Activated naive CD4-positive, alpha-beta T cell treated with anti-CD3 and anti-CD28 coated beads, Interleukin-2, amount 10 ng/mL, durations not matched to agents 7 days and 5 days (primary cell): Measurements from ENCODE around the gene FCN1.

ENCODE experiments used
- CTCF ChIA-PET: fragments of 350-600 bp; sonication (Branson Sonifier 250); formaldehyde crosslinking; loops from one replicate; lab custom pipeline; 2021; ENCODE audit warnings: antibody characterized with exemption; lab: Charles Lee
- DNase-seq: peaks from one replicate; pipeline ENCODE4 v3.0.0-alpha.2; 2020
- H3K27ac Mint-ChIP-seq: one replicate; pipeline ENCODE4 v1.8.0; 2021; ENCODE audit warnings: mild to moderate bottlenecking, moderate library complexity, mixed read lengths
- H3K27me3 Mint-ChIP-seq: one replicate; pipeline ENCODE4 v1.8.0; 2021; ENCODE audit warnings: mild to moderate bottlenecking, mixed read lengths
- H3K36me3 Mint-ChIP-seq: one replicate; pipeline ENCODE4 v1.8.0; 2021; ENCODE audit warnings: mixed read lengths
- H3K4me1 Mint-ChIP-seq: one replicate; pipeline ENCODE4 v1.8.0; 2021; ENCODE audit warnings: mixed read lengths
- H3K4me3 Mint-ChIP-seq: one replicate; pipeline ENCODE4 v1.8.0; 2021; ENCODE audit warnings: mild to moderate bottlenecking, moderate library complexity, mixed read lengths
- H3K9me3 Mint-ChIP-seq: one replicate; pipeline ENCODE4 v1.8.0; 2021; ENCODE audit warnings: mixed read lengths

FCN1 gene

GRCh38 chr9:134945509-134946275 lies 28.0 kb upstream of the FCN1 start:
- Mint-ChIP-seq H3K27ac (no peak overlapping the region), H3K27me3 (peaks cover 4% of the 10 kb centered on the region), H3K4me3 (no peak overlapping the region), H3K9me3 (no peaks in the 10 kb centered on the region), H3K36me3 (no peaks in the 10 kb centered on the region), H3K4me1 (no peaks in the 10 kb centered on the region)
- DNase-seq = no peak
- CTCF ChIA-PET = no interaction called here

DNA sequence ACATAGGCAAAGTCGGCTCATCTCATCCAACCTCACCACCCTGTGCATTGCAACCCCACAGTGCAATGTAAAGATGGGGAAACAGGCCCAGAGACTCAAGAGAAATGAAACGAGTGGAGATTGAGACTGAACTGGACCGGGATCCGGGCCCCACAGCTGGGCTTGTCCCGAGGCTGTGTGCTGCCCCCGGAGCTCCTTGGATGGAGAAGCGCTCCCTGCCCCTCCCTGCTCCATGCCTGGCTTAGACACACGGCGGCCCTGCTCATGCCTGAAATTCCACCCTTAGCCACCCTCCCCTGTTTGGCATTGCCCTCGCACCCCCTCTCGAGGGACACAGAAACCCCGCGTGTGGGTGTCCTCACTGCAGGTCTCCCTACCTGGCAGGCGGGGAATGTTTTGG lies 27.2 kb upstream of the FCN1 start:
- Mint-ChIP-seq H3K27me3 (peaks cover 4% of the 10 kb centered on the region), H3K9me3 (no peaks in the 10 kb centered on the region), H3K36me3 (no peaks in the 10 kb centered on the region), H3K27ac (no peak overlapping the region), H3K4me1 (no peaks in the 10 kb centered on the region), H3K4me3 (no peak overlapping the region)
- DNase-seq = no peak
- CTCF ChIA-PET = no interaction called here

GRCh38 chr9:134944351-134944802 lies 26.7 kb upstream of the FCN1 start:
- no peak for DNase-seq
- CTCF ChIA-PET = no interaction called here
- peaks cover 4% of the 10 kb centered on the region for H3K27me3 Mint-ChIP-seq

DNA sequence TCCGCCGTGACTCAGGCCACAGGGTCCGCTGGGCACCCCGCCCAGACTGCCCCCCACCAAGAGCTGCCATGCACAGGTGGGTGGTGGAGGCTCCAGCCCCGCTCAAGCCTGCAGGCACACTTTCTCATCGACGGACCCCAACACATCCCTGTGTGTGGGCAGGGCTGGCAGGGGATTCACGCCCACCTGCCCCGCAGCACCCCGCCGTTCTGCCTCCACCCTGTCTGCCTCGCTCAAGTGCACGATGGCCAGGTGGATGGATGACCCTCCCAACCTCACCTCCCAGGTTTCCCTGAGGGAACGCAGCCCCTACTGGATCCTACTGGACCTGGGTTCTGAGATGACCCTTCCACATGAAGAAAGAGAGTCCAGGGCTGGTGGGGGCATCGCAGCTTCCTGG lies 26.1 kb upstream of the FCN1 start:
- no peak overlapping the region for H3K27ac Mint-ChIP-seq
- no peak overlapping the region for H3K4me3 Mint-ChIP-seq
- no peak for DNase-seq
- H3K36me3 Mint-ChIP-seq = no peaks in the 10 kb centered on the region
- peaks cover 4% of the 10 kb centered on the region for H3K27me3 Mint-ChIP-seq
- no peaks in the 10 kb centered on the region for H3K4me1 Mint-ChIP-seq
- CTCF ChIA-PET = no interaction called here
- no peaks in the 10 kb centered on the region for H3K9me3 Mint-ChIP-seq

More at GRCh38 chr9:134944351-134944802, 26.7 kb upstream of the FCN1 start:
- Mint-ChIP-seq H3K36me3 (no peaks in the 10 kb centered on the region), H3K9me3 (no peaks in the 10 kb centered on the region), H3K4me3 (no peak overlapping the region), H3K27ac (no peak overlapping the region), H3K4me1 (no peaks in the 10 kb centered on the region)

- Mint-ChIP-seq H3K4me3 (no peak overlapping the region), H3K36me3 (no peaks in the 10 kb centered on the region), H3K27ac (no peak overlapping the region), H3K27me3 (peaks cover 4% of the 10 kb centered on the region), H3K9me3 (no peaks in the 10 kb centered on the region), H3K4me1 (no peaks in the 10 kb centered on the region)
- CTCF ChIA-PET = no interaction called here
- DNase-seq = no peak
Measured at GRCh38 chr9:134943411-134943810, 25.7 kb upstream of the FCN1 start.

GRCh38 chr9:134942788-134943184 lies 25.1 kb upstream of the FCN1 start:
- no peak overlapping the region for H3K4me3 Mint-ChIP-seq
- no peak for DNase-seq
- CTCF ChIA-PET = no interaction called here
- H3K9me3 Mint-ChIP-seq = no peaks in the 10 kb centered on the region
- no peaks in the 10 kb centered on the region for H3K36me3 Mint-ChIP-seq
- H3K27me3 Mint-ChIP-seq = peaks cover 4% of the 10 kb centered on the region
- H3K27ac Mint-ChIP-seq = no peak overlapping the region
- no peaks in the 10 kb centered on the region for H3K4me1 Mint-ChIP-seq

- Mint-ChIP-seq H3K9me3 (no peaks in the 10 kb centered on the region), H3K27ac (no peak overlapping the region)
Measured at GRCh38 chr9:134942011-134942787, 24.5 kb upstream of the FCN1 start.

DNA sequence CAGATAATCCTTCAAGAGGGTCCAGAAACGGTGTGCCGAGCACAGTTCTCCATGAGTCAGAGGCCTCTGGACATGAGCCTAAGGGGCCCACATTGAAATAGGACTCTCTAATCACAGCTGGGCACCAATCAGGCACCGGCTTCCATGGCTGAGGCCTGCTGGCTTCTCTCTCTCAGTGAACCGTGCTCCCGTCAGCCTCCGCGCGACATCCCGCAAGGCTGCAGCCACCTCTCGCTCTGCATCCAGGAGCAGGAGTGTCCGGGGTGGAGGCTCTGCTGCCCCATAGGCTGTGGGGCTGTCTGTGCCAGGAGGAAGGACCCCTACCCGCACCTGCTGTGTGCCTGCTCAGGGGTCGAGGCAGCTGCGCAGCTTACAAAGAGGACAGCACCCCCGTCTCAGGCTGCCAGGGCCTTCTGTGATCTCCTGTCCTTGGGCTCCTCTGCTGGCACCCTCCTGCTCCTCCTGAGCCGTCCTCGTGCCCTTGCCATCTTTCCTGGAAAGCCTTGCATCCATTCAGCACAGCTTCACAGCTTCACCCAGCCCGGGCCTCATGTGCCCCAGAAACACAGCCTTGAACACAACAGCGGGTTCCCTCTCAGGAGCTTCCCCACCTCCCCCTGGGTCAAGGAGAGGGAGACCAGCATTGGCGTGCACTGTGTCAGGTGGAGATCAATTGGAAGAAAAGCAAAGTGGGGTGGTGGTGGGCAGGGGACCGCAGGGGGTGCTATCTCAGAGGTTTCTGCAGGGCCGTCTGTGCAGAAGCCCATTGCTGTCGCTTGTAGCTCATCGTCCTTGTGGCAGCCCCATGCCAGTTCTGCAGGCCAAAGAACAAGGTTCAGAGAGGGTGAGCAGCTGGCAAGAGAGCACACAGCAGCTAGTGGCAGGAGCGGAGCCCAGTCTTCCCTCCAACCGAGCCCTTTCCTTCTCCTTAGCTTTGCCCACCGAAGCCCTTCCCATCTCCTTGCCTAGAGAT lies 22.8 kb upstream of the FCN1 start:
- CTCF ChIA-PET = no interaction called here
- Mint-ChIP-seq H3K4me3 (no peak overlapping the region), H3K27me3 (peaks cover 4% of the 10 kb centered on the region), H3K9me3 (no peaks in the 10 kb centered on the region), H3K4me1 (no peaks in the 10 kb centered on the region), H3K36me3 (no peaks in the 10 kb centered on the region), H3K27ac (no peak overlapping the region)
- no peak for DNase-seq

More at GRCh38 chr9:134942011-134942787, 24.5 kb upstream of the FCN1 start:
- no peak for DNase-seq
- CTCF ChIA-PET = no interaction called here
- Mint-ChIP-seq H3K4me1 (no peaks in the 10 kb centered on the region), H3K27me3 (peaks cover 4% of the 10 kb centered on the region), H3K4me3 (no peak overlapping the region), H3K36me3 (no peaks in the 10 kb centered on the region)

- CTCF ChIA-PET = no interaction called here
- Mint-ChIP-seq H3K4me1 (no peaks in the 10 kb centered on the region), H3K9me3 (no peaks in the 10 kb centered on the region), H3K36me3 (no peaks in the 10 kb centered on the region), H3K4me3 (no peak overlapping the region), H3K27me3 (peaks cover 4% of the 10 kb centered on the region), H3K27ac (no peak overlapping the region)
- no peak for DNase-seq
Measured at GRCh38 chr9:134939836-134940235, 22.1 kb upstream of the FCN1 start.

DNA sequence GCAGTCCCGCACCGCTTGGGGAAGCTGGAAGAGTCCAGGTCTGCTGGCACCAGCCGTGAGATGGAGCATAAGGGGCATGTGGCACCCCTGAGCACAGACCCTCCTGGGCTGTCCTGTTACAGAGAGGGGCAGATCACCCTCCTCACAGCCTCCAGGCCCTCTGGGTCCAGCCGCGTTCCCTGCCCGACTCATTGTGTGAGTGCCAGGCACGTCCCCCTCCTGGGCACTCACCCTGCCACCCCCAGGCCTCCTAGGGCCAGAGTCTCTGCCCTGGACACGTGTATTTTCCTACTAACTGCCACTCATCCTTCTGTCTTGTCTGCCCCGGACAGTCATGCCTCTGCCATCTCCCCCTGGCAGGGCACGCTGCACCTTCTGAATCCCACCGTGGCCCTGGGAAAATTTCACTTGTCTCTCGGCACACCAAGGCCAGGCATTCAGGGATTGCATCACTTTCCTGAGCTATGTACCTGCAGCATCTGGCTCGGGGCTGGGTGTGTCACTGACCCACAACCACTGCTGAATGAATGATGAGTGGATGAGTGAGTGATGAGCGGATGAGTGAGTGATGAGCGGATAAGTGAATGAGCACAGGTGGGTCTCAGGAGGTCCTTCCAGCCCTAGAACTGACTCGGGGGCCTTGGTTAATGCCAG lies 21.5 kb upstream of the FCN1 start:
- Mint-ChIP-seq H3K4me1 (no peaks in the 10 kb centered on the region), H3K27ac (no peak overlapping the region), H3K36me3 (no peaks in the 10 kb centered on the region), H3K27me3 (peaks cover 4% of the 10 kb centered on the region), H3K4me3 (no peak overlapping the region), H3K9me3 (no peaks in the 10 kb centered on the region)
- no peak for DNase-seq
- CTCF ChIA-PET = no interaction called here

GRCh38 chr9:134938346-134939079 lies 20.8 kb upstream of the FCN1 start:
- Mint-ChIP-seq H3K4me3 (no peak overlapping the region), H3K27me3 (peaks cover 4% of the 10 kb centered on the region), H3K4me1 (no peaks in the 10 kb centered on the region), H3K9me3 (no peaks in the 10 kb centered on the region), H3K36me3 (no peaks in the 10 kb centered on the region), H3K27ac (no peak overlapping the region)
- no peak for DNase-seq
- CTCF ChIA-PET = no interaction called here

DNA sequence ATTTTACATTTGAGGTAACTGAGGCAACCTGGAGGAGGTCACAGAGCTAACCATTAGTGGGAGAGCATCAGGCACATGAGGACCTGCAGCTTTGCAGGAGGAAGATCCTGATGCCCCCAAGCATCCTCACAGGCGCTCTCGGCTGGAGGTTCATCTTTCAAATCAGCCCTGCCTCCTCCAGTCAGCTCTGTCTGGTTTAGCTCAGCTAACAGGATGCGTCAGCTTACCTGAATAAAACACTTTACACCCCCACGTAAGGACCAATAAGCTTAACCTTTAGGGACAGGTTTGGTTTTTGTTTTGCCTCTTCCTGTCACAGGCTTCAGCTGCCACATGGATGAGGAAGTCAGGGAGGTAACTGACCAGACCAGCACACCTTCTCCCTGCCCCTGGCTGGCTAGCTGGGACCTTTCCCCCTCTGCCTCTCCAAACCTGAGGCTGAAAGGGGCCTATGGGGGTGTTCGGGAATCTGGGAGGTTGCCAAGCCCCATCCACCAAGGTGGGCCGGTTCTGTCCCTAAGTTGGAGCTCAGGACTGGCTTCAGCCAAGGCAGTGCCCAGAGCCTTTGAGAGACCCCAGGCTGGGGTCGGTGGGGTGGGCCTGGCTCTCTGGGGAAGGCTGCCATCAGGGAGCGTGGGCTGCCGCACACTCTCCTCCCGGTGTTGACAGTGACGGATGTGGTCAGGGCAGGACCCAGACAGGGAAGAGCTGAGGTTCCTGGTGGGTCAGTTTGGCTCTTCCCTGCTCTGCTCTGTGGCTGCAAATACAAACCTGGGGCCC lies 20.0 kb upstream of the FCN1 start:
- no peaks in the 10 kb centered on the region for H3K9me3 Mint-ChIP-seq
- H3K27ac Mint-ChIP-seq = no peak overlapping the region
- no peaks in the 10 kb centered on the region for H3K36me3 Mint-ChIP-seq
- peaks cover 4% of the 10 kb centered on the region for H3K27me3 Mint-ChIP-seq
- DNase-seq = no peak
- no peaks in the 10 kb centered on the region for H3K4me1 Mint-ChIP-seq
- CTCF ChIA-PET = no interaction called here
- no peak overlapping the region for H3K4me3 Mint-ChIP-seq

DNA sequence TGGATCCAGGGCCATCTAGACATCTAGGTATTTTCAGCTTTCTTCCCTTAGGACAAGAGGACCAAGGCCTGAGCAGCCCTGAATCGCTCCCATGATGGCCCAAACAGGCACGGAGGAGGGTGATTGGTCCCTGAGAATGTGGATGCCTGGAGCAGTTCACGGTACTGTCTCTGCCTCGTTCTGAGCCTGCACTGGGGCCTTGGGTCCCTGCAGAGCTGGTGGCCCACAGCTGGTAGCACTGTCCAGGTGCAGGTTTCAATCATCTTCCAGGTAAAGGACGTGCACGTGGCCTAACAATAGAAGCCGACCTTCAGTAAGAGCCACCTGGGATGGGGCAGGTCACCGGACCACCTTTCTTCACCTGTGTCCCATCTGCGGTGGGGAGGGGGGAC lies 19.4 kb upstream of the FCN1 start:
- peaks cover 2% of the 10 kb centered on the region for H3K27me3 Mint-ChIP-seq
- CTCF ChIA-PET = no interaction called here
- H3K4me3 Mint-ChIP-seq = no peak overlapping the region
- H3K27ac Mint-ChIP-seq = no peak overlapping the region
- no peaks in the 10 kb centered on the region for H3K4me1 Mint-ChIP-seq
- H3K36me3 Mint-ChIP-seq = no peaks in the 10 kb centered on the region
- no peaks in the 10 kb centered on the region for H3K9me3 Mint-ChIP-seq
- no peak for DNase-seq
